ENCODE results near the gene OR10C1.

OR10C1 gene

GRCh38 chr6:29456971-29457370, 17.9 kb downstream of the OR10C1 start, which contains the start of the genes OR11A1 and OR2H1:
Gene OR11A1 (minus strand): TSS chr6:29457071. CDS start chr6:29427641, 29,430 bp downstream.
Gene OR2H1 (plus strand): TSS chr6:29457155. CDS start chr6:29461770, 4,615 bp downstream.
- DNase-seq (ENCODE audit: low read depth), result no peak
- H3K4me3 ChIP-seq (ENCODE audit: low read depth, low read length), result no peak within 1 kb of the TSS
- TF ChIP-seq, protein P1, sequence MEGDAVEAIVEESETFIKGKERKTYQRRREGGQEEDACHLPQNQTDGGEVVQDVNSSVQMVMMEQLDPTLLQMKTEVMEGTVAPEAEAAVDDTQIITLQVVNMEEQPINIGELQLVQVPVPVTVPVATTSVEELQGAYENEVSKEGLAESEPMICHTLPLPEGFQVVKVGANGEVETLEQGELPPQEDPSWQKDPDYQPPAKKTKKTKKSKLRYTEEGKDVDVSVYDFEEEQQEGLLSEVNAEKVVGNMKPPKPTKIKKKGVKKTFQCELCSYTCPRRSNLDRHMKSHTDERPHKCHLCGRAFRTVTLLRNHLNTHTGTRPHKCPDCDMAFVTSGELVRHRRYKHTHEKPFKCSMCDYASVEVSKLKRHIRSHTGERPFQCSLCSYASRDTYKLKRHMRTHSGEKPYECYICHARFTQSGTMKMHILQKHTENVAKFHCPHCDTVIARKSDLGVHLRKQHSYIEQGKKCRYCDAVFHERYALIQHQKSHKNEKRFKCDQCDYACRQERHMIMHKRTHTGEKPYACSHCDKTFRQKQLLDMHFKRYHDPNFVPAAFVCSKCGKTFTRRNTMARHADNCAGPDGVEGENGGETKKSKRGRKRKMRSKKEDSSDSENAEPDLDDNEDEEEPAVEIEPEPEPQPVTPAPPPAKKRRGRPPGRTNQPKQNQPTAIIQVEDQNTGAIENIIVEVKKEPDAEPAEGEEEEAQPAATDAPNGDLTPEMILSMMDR (conservative IDR thresholded peaks at IDR 0.05; ENCODE audit: low read depth, low read length), result no peak

DNA sequence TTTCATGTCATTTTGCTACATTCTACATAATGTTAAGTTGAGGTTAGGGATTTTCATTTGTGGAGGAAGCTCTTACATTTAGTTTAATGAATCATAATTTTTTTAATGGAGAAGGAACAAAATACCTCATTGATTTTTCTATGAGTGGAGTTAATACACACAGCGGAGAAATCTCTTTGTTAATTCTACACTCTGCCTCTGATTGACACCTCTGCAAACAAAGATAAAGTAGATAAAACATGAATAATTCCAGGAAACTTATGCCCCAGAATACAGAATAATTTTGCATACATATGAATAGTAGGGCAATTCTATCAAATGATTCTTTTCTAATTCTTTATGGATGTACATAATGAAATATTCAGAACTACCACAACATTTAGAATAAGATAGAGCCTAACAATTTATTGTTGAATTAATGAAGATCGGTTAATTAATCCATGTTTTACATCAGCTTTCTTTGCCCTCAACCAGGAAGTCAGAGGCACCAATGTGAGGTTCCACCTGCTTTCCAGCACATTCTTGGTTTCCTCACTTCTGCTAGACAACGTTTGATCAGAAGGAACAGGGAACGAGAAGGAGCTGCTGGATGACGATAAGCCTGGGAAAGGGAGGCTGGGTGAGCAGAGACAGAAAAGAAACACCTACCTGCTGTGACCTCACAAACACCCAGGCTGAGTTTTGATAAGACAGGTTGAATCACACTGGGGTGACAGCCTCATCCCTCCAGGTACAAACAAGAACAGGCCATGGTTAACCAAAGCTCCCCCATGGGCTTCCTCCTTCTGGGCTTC, 22.1 kb downstream of the OR10C1 start:
- H3K4me3 ChIP-seq (ENCODE audit: low read depth, low read length), result no peak overlapping the region
- DNase-seq (ENCODE audit: low read depth), result no peak
- TF ChIP-seq, protein P1 (conservative IDR thresholded peaks at IDR 0.05; ENCODE audit: low read depth, low read length), result no peak

DNA sequence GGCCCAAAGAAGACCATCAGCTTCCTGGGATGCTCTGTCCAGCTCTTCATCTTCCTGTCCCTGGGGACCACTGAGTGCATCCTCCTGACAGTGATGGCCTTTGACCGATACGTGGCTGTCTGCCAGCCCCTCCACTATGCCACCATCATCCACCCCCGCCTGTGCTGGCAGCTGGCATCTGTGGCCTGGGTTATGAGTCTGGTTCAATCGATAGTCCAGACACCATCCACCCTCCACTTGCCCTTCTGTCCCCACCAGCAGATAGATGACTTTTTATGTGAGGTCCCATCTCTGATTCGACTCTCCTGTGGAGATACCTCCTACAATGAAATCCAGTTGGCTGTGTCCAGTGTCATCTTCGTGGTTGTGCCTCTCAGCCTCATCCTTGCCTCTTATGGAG, 22.9 kb downstream of the OR10C1 start:
- TF ChIP-seq, protein P1 (conservative IDR thresholded peaks at IDR 0.05; ENCODE audit: low read depth, low read length), result no peak
- H3K4me3 ChIP-seq (ENCODE audit: low read depth, low read length), result no peak overlapping the region
- no peak for DNase-seq (ENCODE audit: low read depth)

- DNase-seq (ENCODE audit: low read depth), result no peak
- H3K4me3 ChIP-seq (ENCODE audit: low read depth, low read length), result no peak overlapping the region
- TF ChIP-seq, protein P1 (conservative IDR thresholded peaks at IDR 0.05; ENCODE audit: low read depth, low read length), result no peak
Measured at GRCh38 chr6:29465279-29465678, 26.2 kb downstream of the OR10C1 start.

DNA sequence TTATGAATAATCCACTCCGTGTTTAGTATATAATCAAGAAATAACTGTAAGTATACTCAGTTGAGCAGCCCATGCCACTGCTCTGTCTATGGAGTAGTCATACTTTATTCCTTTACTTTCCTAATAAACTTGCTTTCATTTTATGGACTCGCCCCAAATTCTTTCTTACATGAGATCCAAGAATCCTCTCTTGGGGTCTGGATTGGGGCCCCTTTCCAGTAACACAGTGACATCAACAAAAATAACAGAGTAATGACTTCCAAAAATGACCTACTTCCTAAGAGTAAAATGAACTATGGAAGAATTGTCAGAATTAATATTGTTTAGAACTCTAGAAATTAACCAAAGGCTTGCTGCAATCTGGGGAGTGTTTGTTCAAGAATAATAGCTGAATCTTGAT, 26.7 kb downstream of the OR10C1 start:
- no peak for DNase-seq (ENCODE audit: low read depth)
- TF ChIP-seq, protein P1 (conservative IDR thresholded peaks at IDR 0.05; ENCODE audit: low read depth, low read length), result no peak
- H3K4me3 ChIP-seq (ENCODE audit: low read depth, low read length), result no peak overlapping the region

GRCh38 chr6:29466241-29466640, 27.1 kb downstream of the OR10C1 start:
- no peak for DNase-seq (ENCODE audit: low read depth)
- no peak overlapping the region for H3K4me3 ChIP-seq (ENCODE audit: low read depth, low read length)
- TF ChIP-seq, protein P1 (conservative IDR thresholded peaks at IDR 0.05; ENCODE audit: low read depth, low read length), result no peak

- no peak for DNase-seq (ENCODE audit: low read depth)
- no peak overlapping the region for H3K4me3 ChIP-seq (ENCODE audit: low read depth, low read length)
- TF ChIP-seq, protein P1 (conservative IDR thresholded peaks at IDR 0.05; ENCODE audit: low read depth, low read length), result no peak
Measured at GRCh38 chr6:29474996-29475395, 35.9 kb downstream of the OR10C1 start.
